K562 (cell line): ENCODE measurements around the gene SYNPO2. TPM values are rescaled to one million over a fixed set of nuclear protein-coding genes. Genes with fewer than 3 reads are reported as not detected.
A peak's percentile ranks its signal among the peaks of the same experiment; 100 is the strongest.

ENCODE experiments used
- ATAC-seq: fragments of 200-7000 bp; cut with Tn5 transposase; 3 replicates; pipeline ENCODE4 v1.9.1; 2020; ENCODE audit warnings: moderate library complexity
- BruUV-seq: library from RNA; stranded (reverse); fragments of 400-500 nt; replicated peaks from 2 replicates; lab custom pipeline; 2021; lab: Mats Ljungman, UMichigan
- CTCF ChIA-PET: fragments of 300-600 bp; formaldehyde crosslinking; extraction: SDS; loops from one replicate; lab custom pipeline; 2021; ENCODE audit warnings: low intra/inter-chr PET ratio; lab: Yijun Ruan, JAX
- POLR2A ChIA-PET: fragments of 300-600, 350-650 bp; sonication (Branson Sonifier 250); formaldehyde crosslinking; extraction: SDS; loops from one replicate; lab custom pipeline; 2021; ENCODE audit warnings: antibody characterized with exemption, inconsistent platforms; lab: Yijun Ruan, JAX
- DNase-seq, 4 experiments: peaks; one replicate each; pipeline versions ENCODE4 v3.0.0 to v3.0.0-alpha.2; 2011 to 2018; ENCODE audit warnings: low spot score in 3 of 4, mixed read lengths in 3 of 4; ENCODE audit errors: extremely low read depth in 1 of 4
- FAIRE-seq: peaks from 2 replicates; lab custom pipeline; 2011; peaks lifted over from hg19 to GRCh38; lab: Jason Lieb, UNC
- H2AFZ ChIP-seq: 2 replicates; pipeline ENCODE4 v1.6.0; 2011; ENCODE audit warnings: low read depth, low read length, control low read depth, inconsistent platforms
- H3K27ac ChIP-seq: fragments of 200-600 bp; 3 replicates; pipeline ENCODE4 v1.8.0; 2011; ENCODE audit warnings: low read depth, mild to moderate bottlenecking, control low read depth, inconsistent platforms, low read length, moderate library complexity, mixed read lengths; ENCODE audit errors: extremely low read depth
- H3K27me3 ChIP-seq, 2 experiments: fragments of 300-600 bp in 1 of 2; 2 replicates in 1 of 2; 3 replicates in 1 of 2; pipeline versions ENCODE4 v1.6.0 to v1.8.0; 2011; ENCODE audit warnings: inconsistent platforms in 2 of 2, low read length in 2 of 2, mild to moderate bottlenecking in 1 of 2, mixed read lengths in 1 of 2, moderate library complexity in 1 of 2; ENCODE audit not compliant: control insufficient read depth in 2 of 2, insufficient read depth in 2 of 2
- H3K36me3 ChIP-seq: fragments of 300-600 bp; 3 replicates; pipeline ENCODE4 v1.8.0; 2011; ENCODE audit warnings: mild to moderate bottlenecking, low read length, inconsistent platforms; ENCODE audit not compliant: control insufficient read depth, insufficient read depth
- H3K4me1 ChIP-seq, 2 experiments: fragments of 200-600 bp in 1 of 2; replicated peaks in 1 of 2; 2 replicates in 1 of 2; 3 replicates in 1 of 2; pipeline versions ENCODE4 v1.5.1 to v1.8.0; 2011; ENCODE audit warnings: inconsistent platforms in 2 of 2, low read length in 2 of 2, mild to moderate bottlenecking in 1 of 2, mixed read lengths in 1 of 2, moderate library complexity in 1 of 2; ENCODE audit not compliant: control insufficient read depth in 2 of 2, insufficient read depth in 2 of 2
- H3K4me2 ChIP-seq: 2 replicates; pipeline ENCODE4 v1.6.1; 2011; ENCODE audit warnings: low read length, control low read depth, inconsistent platforms, mixed read lengths; ENCODE audit not compliant: insufficient read depth
- H3K4me3 ChIP-seq: fragments of 200-600 bp; sonication (generic), shearing (Covaris generic); 2 replicates; pipeline ENCODE4 v1.5.1; 2016; ENCODE audit warnings: control low read depth, inconsistent platforms
- H3K79me2 ChIP-seq: fragments of 200-600 bp; 3 replicates; pipeline ENCODE4 v1.8.0; 2011; ENCODE audit warnings: low read length, inconsistent platforms; ENCODE audit not compliant: control insufficient read depth, insufficient read depth
- H3K9ac ChIP-seq, 2 experiments: 2 replicates each; pipeline versions ENCODE4 v1.6.0 to v1.6.1; 2011; ENCODE audit warnings: low read depth in 2 of 2, low read length in 2 of 2, control low read depth in 1 of 2, inconsistent platforms in 1 of 2, mild to moderate bottlenecking in 1 of 2, mixed read lengths in 1 of 2; ENCODE audit not compliant: insufficient read depth in 1 of 2
- H3K9me1 ChIP-seq: one replicate; pipeline ENCODE4 v1.6.0; 2011; ENCODE audit warnings: inconsistent platforms, mild to moderate bottlenecking, low read length, moderate library complexity; ENCODE audit not compliant: control insufficient read depth, insufficient read depth
- H3K9me3 ChIP-seq: replicated peaks from 2 replicates; pipeline ENCODE4 v1.5.1; 2011; ENCODE audit warnings: low read depth, low read length, inconsistent platforms; ENCODE audit not compliant: control insufficient read depth, insufficient read depth
- H4K20me1 ChIP-seq: replicated peaks from 2 replicates; pipeline ENCODE4 v1.6.1; 2011; ENCODE audit warnings: low read length, inconsistent platforms, mixed read lengths; ENCODE audit not compliant: control insufficient read depth, insufficient read depth
- ADNP ChIP-seq: fragments of 200-800 bp; sonication (Bioruptor generic); IDR thresholded peaks from 2 replicates; pipeline ENCODE4 v1.6.1; 2016; ENCODE audit warnings: missing genetic modification characterization, missing compliant biosample characterization
- POU5F1 ChIP-seq: fragments of 150-350 bp; IDR thresholded peaks from 2 replicates; pipeline ENCODE4 v1.6.1; 2014; ENCODE audit warnings: borderline replicate concordance, low read length, low read depth, mild to moderate bottlenecking; ENCODE audit not compliant: partially characterized antibody
- SPI1 ChIP-seq: IDR thresholded peaks from 2 replicates; pipeline ENCODE4 v1.6.1; 2011; ENCODE audit warnings: low read depth, low read length, control low read depth, borderline replicate concordance
- ZNF830 ChIP-seq: fragments of 250-450 bp; sonication (Bioruptor Pico); IDR thresholded peaks from 2 replicates; pipeline ENCODE4 v1.5.0; 2021; ENCODE audit warnings: mild to moderate bottlenecking
- WGBS: fragments of 100-300 bp; shearing (Covaris generic); methylation state at CpG from one replicate; pipeline ENCODE4 v1.1.6; 2016; ENCODE audit warnings: low coverage, mixed read lengths; ENCODE audit not compliant: insufficient coverage; ENCODE audit errors: missing lambda C conversion rate; 5-methylcytosine and 5-hydroxymethylcytosine counted together
- in situ Hi-C: fragments of 300-500 bp; cut with MboI; formaldehyde crosslinking; loops from 4 replicates; pipeline ENCODE4 v1.15.0; 2018; ENCODE audit warnings: inconsistent platforms, mixed read lengths
- intact Hi-C: fragments of 100-400 bp; cut with micrococcal nuclease; formaldehyde crosslinking; loops from 2 replicates; pipeline ENCODE4 v1.14.2; 2022
- polyA plus RNA-seq, 8 experiments: library from polyadenylated mRNA; depleted of rRNA in 4 of 8; stranded (reverse) in 5 of 8; unstranded in 3 of 8; fragments of >200 nt; fragmentation: Nextera tagmentation in 2 of 8; fragmentation: Illumina TruSeq in 1 of 8; extraction: Ambion mirVana in 2 of 8; extraction: Trizol in 1 of 8; gene quantifications; 2 replicates each; pipeline versions ENCODE4 v1.2.1 to v1.2.3, GENCODE V29; 2011 to 2014; ENCODE audit warnings: inconsistent platforms in 1 of 8, missing spikeins in 1 of 8
- total RNA-seq, 7 experiments: library from RNA; depleted of rRNA in 6 of 7; stranded (reverse); fragments of >200 nt in 6 of 7; fragmentation: Illumina TruSeq in 2 of 7; extraction: Trizol in 2 of 7; gene quantifications; 2 replicates each; pipeline versions ENCODE4 v1.2.1 to v1.2.3, GENCODE V29; 2011 to 2021; ENCODE audit warnings: low replicate concordance in 1 of 7
- TF ChIP-seq, protein P1 (sequence below): fragments of 450-650 bp; IDR thresholded peaks from 2 replicates; pipeline ENCODE4 v1.6.1; 2016; ENCODE audit warnings: low read depth, mild to moderate bottlenecking, moderate library complexity
- TF ChIP-seq, protein P2 (sequence below): sonication (generic); IDR thresholded peaks from 2 replicates; pipeline ENCODE4 v1.6.1; 2016

SYNPO2 gene
- total and polyA plus RNA-seq, 9 of the 15 experiments (the other 6 are each of a cell fraction or from before 2014, with no cell fraction given), result 0.03 to 0.18 TPM; not detected in 7

DNA sequence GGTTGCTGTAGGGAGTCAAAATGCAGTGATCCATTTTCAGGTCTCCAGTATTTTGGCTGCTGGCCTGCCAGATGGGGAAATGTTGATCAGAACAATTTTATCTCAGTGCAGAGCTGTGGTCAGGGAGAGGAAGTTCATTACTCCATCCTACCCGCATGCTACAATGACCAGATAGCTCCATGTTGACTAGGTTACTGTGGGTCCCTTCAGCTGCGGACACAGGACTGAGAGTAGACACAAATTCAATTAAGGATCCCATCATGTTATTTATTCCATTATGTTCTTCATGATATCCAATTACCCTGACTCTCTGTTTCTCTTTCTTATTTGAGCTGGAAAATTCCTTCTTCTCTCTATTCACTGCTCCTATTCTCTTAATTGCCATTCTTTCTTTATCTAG lies 16.3 kb downstream of the SYNPO2 start:
- DNase-seq (peak in 1 of 4 experiments; percentile 7), ATAC-seq (peak; percentile 57; the same call in 1 of the 3 replicates), FAIRE-seq (no peak)
- Histone ChIP-seq H3K27ac (no peak overlapping the region), H3K4me1 (no peaks in the 10 kb centered on the region; a peak in 1 of 5 replicates), H2AFZ (no peak overlapping the region), H3K36me3 (no peaks in the 10 kb centered on the region), H3K9me3 (no peaks in the 10 kb centered on the region), H3K79me2 (no peaks in the 10 kb centered on the region), H4K20me1 (no peaks in the 10 kb centered on the region), H3K4me2 (no peak overlapping the region), H3K27me3 (peaks cover 0 to 4% of the 10 kb centered on the region in 2 experiments; a peak in 1 of 5 replicates), H3K4me3 (no peak overlapping the region), H3K9me1 (no peaks in the 10 kb centered on the region), H3K9ac (no peak overlapping the region)
- BruUV-seq, result no TSS peak
- 2% methylated on average over 2 of the region's 2 CpGs for WGBS
- TF ChIP-seq, protein P1, sequence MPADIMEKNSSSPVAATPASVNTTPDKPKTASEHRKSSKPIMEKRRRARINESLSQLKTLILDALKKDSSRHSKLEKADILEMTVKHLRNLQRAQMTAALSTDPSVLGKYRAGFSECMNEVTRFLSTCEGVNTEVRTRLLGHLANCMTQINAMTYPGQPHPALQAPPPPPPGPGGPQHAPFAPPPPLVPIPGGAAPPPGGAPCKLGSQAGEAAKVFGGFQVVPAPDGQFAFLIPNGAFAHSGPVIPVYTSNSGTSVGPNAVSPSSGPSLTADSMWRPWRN, result no peak
- TF ChIP-seq SPI1 (0 out of 2 replicates have a peak, but pooled peaks have one; percentile 12), ADNP (tag) (no peak), POU5F1 (no peak), ZNF830 (CRISPR knock-in tag) (no peak)
- TF ChIP-seq, protein P2, sequence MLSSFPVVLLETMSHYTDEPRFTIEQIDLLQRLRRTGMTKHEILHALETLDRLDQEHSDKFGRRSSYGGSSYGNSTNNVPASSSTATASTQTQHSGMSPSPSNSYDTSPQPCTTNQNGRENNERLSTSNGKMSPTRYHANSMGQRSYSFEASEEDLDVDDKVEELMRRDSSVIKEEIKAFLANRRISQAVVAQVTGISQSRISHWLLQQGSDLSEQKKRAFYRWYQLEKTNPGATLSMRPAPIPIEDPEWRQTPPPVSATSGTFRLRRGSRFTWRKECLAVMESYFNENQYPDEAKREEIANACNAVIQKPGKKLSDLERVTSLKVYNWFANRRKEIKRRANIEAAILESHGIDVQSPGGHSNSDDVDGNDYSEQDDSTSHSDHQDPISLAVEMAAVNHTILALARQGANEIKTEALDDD, result peak; percentile 55; the same call in 1 of the 2 replicates
- intact Hi-C loops, result no loop called here
- in situ Hi-C loops, result no loop called here
- ChIA-PET CTCF (no interaction called here), POLR2A (interaction anchor here (0.8 kb wide), 1 partner anchor 78 kb away, joined by 3 read pairs; no protein-coding TSS in a partner anchor)
